GM19455 (cell line): Measurements from ENCODE around the gene TEK.
"Not testable (repeated sequence)": the region's sequence is repeated elsewhere in the genome, so short reads cannot be mapped to it uniquely, and the experiment has no call there.

Experiments used
- ATAC-seq: cut with Tn5 transposase; IDR thresholded peaks from one replicate; pipeline ENCODE4 v1.9.1; 2021; ENCODE audit not compliant: unreplicated experiment

The TEK gene

DNA sequence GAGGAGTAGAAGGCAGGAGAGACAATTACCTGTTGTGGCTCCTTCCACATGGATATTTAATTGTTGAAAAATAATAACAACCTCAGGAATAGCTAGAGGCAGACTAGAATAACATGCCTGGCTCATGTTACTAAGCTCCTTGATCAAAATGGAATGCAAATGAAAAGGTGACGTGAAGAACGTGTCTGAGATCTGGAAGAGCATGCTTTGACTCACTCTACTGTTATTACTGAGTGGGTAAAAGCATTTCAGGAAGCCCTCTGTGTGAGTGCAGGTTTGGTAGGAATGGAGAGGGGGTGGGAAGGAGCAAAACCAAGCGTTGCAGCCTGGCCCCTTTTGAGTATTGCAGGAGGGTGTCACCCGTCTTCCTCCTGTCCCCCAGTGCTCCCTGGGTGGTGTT, 103.2 kb downstream of the TEK start:
- no peak for ATAC-seq

DNA sequence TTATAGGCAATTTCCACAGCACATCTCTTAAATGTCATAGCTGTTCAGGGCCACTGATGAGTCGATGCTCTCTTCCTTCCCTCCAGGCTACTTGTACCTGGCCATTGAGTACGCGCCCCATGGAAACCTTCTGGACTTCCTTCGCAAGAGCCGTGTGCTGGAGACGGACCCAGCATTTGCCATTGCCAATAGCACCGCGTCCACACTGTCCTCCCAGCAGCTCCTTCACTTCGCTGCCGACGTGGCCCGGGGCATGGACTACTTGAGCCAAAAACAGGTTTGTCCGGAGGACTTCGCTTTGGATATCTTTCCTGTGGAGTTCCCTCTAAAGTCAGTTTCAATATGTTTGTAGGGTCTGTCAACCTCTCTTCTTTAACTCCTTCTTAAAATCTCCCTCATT, 103.6 kb downstream of the TEK start:
- ATAC-seq = no peak

DNA sequence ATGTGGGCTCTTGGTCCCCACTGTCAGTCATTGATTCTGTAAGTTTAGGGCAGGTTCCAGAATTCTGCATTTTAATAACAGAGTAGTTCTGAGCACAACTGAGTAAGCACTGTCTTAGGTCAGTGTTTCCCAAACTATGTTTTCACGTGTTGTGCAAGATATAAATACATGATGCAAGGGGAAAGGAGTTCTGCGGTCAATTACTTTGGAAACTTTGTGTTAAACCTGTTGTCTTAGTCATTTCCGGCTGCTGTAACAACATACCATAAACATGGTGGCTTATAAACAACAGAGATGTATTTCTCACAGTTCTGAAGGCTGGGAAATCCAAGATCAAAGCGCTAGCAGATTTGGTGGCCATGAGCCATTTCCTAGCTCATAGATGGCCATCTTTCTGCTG, 118.2 kb downstream of the TEK start:
- no peak for ATAC-seq

DNA sequence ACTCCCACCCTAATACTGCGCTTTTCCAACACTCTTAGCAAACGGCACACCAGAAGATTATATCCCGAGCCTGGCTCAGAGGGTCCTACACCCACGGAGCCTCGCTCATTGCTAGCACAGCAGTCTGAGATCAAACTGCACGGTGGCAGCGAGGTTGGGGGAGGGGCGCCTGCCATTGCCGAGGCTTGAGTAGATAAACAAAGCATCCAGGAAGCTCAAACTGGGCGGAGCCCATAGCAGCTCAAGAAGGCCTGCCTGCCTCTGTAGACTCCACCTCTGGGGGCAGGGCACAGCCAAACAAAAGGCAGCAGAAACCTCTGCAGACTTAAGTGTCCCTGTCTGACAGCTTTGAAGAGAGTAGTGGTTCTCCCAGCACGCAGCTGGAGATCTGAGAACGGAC, 130.6 kb downstream of the TEK start:
- not testable (repeated sequence) for ATAC-seq

DNA sequence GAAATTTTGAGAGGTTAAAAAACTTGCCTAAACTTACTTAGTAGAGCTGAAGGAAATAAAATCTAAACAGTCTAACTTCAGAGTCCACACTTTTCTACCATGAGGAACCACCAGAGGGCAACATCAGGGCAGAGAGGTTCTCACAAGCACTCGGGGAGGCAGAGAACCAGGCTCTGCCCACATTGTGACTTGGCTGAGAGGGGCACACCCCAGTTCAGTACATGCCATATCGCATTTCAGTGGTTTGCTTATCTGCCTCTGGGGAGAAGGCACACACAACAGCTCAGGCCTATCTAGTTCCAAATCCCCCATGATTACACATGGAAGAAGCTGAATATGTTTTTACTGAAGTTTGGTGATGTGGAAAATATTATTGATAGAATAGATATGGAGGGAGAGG, 138.7 kb downstream of the TEK start:
- no peak for ATAC-seq

DNA sequence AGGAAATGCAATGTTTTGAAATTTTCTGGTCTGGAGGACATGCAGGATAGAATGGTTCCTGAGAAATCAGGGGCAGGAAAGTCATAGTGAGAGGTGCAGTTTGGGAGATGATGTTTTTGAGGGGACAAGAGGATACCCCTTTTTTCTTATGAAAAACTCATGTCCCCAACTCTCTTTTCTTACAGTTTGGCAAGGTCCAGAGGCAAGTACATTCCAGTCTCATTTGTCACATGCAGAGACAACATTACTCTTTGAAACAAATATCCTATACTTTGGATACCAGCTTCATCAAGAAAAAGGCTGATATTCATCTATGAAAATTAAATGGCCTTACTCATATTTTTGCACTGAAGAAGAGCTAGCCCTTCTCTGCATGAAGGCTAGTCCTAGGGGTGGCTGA, 139.7 kb downstream of the TEK start:
- no peak for ATAC-seq

DNA sequence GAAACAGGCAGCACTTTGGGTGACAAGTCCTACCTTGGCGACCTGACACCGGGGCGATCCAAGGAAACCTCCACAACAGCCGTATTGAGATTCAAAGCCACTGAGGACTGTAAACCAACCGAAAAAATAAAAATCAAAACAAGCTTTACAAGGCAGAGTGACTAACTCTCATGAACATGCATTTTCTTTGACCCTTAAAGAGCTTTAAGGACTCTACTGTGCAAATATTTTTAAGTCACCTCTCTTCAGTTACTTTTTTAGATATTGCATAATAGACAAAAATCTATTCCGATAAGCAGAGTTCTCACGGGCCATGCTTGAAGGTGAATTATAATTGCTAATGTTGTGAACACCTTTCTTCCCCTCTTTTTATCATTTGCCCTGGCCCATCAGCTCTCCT, 149.6 kb downstream of the TEK start:
- no peak for ATAC-seq

DNA sequence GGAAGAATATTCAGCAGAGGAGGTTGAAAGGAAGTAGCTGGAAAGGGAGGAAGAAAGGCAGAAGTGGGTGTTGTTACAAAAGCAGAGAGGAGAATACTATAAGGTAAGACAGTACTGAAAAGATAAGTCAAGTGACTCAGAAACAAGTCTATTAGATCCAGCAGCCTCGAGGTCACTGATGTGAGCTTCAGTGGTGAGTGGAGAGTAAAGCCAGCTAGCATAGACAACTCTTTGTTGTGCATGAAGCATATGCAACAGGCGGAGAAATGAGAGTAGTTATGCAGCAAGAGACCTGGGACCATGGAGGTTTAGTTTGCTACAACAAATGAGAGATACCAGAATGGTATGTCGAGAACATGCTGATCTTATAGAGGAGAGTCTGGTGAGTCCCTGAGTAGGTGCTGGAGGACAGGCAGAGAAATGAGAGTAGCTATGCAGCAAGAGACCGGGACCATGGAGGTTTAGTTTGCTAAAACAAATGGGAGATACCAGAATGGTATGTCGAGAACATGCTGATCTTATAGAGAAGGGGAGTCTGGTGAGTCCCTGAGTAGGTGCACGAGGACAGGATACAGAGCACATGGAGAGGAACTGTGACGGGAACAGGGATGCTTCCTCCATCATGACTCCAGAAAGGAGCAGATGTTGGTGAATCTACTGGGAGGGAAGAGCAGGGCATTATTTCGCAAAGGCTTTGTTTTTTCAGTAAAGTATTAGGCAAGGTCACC, 151.9 kb downstream of the TEK start:
- no peak for ATAC-seq

DNA sequence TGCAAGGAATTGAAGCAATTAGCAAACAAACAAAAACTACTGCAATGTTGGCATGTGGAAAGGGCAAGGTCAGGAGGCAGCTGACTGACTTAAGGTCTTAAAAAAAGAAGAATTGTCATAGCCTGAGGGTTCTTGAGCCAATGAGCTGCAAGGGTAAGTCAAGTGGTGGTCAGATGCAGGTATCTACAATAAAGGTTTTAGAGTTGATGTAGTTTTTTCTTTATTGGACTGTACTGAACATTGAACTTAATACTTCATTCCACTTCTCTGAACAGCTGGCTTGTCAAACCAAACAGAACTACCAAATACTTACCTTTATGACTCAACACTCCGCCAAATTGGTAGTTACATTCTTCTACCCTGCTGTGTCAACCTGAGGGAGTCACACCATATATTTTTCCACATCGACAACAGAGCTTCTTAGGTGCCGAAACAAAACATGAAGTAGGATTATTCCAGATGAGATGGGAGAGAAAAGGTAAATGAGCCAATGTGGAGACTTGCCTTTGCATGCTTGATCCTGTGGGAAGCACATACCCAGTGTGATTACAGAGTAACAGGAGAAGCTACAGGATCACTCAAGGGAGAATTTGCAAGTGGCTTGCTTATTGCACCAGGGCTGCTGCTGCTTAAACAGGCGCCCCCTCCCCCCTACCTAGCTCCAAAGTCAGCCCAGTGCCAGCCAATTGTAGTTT, 152.6 kb downstream of the TEK start:
- ATAC-seq = no peak

DNA sequence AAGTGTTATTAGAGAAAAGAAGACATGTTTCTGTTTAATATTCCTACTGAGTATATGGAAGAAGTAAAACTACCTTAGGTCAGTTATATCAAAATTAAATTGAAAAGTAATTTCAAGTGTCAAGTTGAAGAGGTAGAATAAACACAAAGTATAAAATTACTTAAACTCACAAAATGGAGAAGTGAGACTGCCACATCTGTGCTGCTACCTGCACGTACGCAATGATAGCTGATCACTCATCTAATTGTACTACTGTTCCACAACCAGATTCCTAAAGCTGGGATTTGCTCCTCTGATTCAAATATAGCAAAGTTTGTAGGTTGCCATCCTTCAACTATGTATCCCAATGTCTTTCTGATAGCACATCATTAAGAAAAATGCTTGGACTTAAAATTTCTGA, 163.1 kb downstream of the TEK start:
- ATAC-seq = no peak

DNA sequence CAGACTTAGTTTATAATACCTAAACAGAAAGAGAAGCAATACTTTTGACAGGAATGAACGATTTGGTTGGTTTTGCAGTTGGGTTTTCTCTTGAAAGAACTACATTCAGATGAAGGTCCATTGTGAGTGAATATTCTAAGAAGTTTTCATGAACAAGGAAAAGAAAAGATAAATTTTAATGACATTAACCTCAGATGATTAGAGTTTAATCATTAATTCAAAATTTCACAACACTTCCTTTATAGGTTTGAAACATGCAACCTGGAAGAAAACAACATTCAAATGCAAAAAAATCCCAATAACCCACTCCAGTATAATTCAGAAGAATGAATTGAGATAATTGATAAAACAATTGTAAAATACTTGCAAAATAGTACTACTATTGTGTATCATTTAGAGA, 164.2 kb downstream of the TEK start:
- no peak for ATAC-seq

DNA sequence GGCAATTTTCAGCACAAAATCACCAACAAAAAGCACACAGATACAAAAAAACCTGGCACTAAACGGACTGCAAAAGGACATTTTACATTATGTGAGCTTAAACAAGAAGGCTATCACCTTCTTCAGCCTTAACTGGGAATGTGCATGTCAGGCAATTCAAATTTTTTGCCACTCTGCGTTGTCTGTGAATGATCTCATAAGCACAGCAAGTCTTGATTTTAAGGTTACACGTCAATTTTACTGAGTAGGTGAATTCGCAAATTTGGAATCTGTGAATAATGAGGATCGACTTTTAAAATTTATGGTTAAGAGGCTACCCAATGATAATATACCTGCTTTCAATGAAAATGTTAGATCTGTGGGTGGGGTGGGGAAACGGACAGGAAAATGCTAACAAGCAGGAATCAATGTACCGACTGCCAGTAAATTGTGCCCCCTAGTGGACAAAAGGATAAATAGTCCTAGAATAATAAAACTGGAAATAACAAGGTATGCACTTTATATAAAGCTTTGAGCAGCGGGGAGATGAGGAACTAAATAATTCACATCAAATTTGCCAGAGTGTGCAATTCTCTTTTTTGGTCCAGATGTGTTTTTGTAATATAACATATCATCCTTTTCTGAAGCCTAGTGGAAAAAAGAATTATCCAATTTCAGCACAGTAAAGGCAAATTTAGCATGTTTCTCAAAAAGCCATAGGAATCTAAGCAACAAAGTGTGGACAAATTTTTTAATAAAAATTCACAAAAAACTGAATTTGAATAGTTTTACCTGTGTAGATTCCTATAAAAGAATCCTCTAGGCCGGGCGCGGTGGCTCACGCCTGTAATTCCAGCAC, 167.4 kb downstream of the TEK start:
- no peak for ATAC-seq

DNA sequence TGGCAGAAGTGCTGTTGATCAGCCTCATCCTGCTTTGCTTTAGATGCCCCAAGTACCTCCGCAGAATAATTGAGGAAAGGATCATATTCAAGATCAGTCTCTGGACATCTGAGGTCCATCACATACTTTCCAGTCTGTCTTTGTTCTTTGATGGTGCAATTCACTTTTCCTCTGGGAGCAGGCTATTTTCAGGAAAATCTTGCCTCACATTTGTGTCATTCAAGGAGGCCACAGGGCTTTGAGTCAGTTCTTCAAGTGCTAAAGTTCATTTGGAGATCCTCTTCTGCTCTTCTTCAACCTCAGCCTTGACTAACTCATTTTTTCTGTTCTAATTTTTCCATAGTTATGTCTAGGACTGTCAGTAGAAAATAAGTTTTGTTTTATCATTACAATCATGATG, 169.3 kb downstream of the TEK start:
- ATAC-seq = no peak

DNA sequence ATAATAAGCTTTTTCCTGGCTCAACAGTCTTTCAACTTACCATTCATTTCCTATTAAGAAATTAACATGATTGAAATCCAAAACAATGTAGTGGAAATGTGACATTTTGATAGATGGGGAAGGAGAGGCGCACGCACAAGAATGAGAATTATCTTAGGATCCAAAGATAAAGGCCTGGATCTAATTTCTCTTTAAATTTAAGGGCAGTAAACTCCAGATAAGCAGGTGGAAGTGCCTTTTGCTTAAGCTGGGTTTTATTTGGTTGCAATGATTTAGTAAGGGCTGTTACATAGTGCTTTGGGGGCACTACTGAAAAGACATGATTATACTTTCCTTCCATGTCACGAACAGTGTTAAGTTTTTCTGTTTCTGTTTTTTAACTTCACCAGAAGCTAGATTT, 170.6 kb downstream of the TEK start:
- ATAC-seq = no peak
